Activated CD8-positive, alpha-beta memory T cell treated with anti-CD3 and anti-CD28 coated beads for 36 hours (primary cell): Measurements from ENCODE around the gene SLC35B2. TPM values are rescaled to one million over a fixed set of nuclear protein-coding genes. Genes with fewer than 3 reads are reported as not detected.

Source experiments
- CTCF ChIA-PET: fragments of 350-600 bp; sonication (Branson Sonifier 250); formaldehyde crosslinking; loops from one replicate; lab custom pipeline; 2021; ENCODE audit warnings: antibody characterized with exemption; lab: Charles Lee
- POLR2A ChIA-PET: fragments of 350-600 bp; sonication (Branson Sonifier 250); formaldehyde crosslinking; loops from one replicate; lab custom pipeline; 2021; ENCODE audit warnings: antibody characterized with exemption; lab: Charles Lee
- total RNA-seq, 2 experiments: library from RNA; stranded (reverse); gene quantifications; one replicate each; pipeline ENCODE4 v1.2.3, GENCODE V29; 2021

Gene SLC35B2
- total RNA-seq, 2 experiments from 2014 or later: 32.5 to 32.6 TPM

GRCh38 chr6:44224029-44224964, 33.0 kb downstream of the SLC35B2 start:
- ChIA-PET CTCF (interaction anchor here (0.8 to 5.0 kb wide), 12 partner anchors 10 to 118 kb away, joined by 3 to 21 read pairs (median 5); partner anchors contain the start of genes SLC35B2 and SPATS1), POLR2A (interaction anchor here (0.6 to 4.3 kb wide), 7 partner anchors 12 to 1457 kb away, joined by 3 to 47 read pairs (median 5); partner anchors contain the start of genes HSP90AB1, POLH and XPO5)

GRCh38 chr6:44223319-44224028, 33.9 kb downstream of the SLC35B2 start, which contains the start of gene SLC29A1:
TSS of gene SLC29A1 (plus strand) at chr6:44223595. CDS start at chr6:44227314, 3,719 bp downstream.
- CTCF ChIA-PET: interaction anchor here (1.2 to 5.0 kb wide), 8 partner anchors 11 to 51 kb away, joined by 3 to 21 read pairs (median 6); partner anchors contain the start of gene SLC35B2
- POLR2A ChIA-PET: interaction anchor here (0.6 to 4.3 kb wide), 5 partner anchors 13 to 82 kb away, joined by 3 to 47 read pairs (median 6); partner anchors contain the start of gene HSP90AB1

- POLR2A ChIA-PET: interaction anchor here (0.5 to 4.3 kb wide), 4 partner anchors 17 to 62 kb away, joined by 4 to 47 read pairs (median 6); partner anchors contain the start of gene HSP90AB1
- CTCF ChIA-PET: interaction anchor here (0.5 to 5.0 kb wide), 9 partner anchors 12 to 117 kb away, joined by 3 to 21 read pairs (median 5); partner anchors contain the start of gene SLC35B2
Observed at GRCh38 chr6:44222486-44223318, 34.6 kb downstream of the SLC35B2 start.

- CTCF ChIA-PET: interaction anchor here (0.5 to 5.0 kb wide), 11 partner anchors 12 to 118 kb away, joined by 3 to 21 read pairs (median 4); partner anchors contain the start of genes HSP90AB1 and SLC35B2
- POLR2A ChIA-PET: interaction anchor here (4.3 kb wide), 1 partner anchor 25 kb away, joined by 47 read pairs; the partner anchor contains the start of gene HSP90AB1
Observed at GRCh38 chr6:44221961-44222335, 35.4 kb downstream of the SLC35B2 start.

- ChIA-PET CTCF (interaction anchor here (0.9 to 5.0 kb wide), 10 partner anchors 11 to 100 kb away, joined by 3 to 21 read pairs (median 4); partner anchors contain the start of genes HSP90AB1 and SLC35B2), POLR2A (interaction anchor here (4.3 kb wide), 1 partner anchor 25 kb away, joined by 47 read pairs; the partner anchor contains the start of gene HSP90AB1)
Observed at GRCh38 chr6:44221291-44221960, 35.9 kb downstream of the SLC35B2 start.

- CTCF ChIA-PET: interaction anchor here (0.7 to 2.5 kb wide), 7 partner anchors 14 to 100 kb away, joined by 3 to 7 read pairs (median 4); partner anchors contain the start of genes HSP90AB1 and SLC35B2
- POLR2A ChIA-PET: interaction anchor here (0.6 kb wide), 2 partner anchors 200 to 511 kb away, joined by 3 to 4 read pairs; no protein-coding TSS in a partner anchor
Observed at GRCh38 chr6:44220913-44221290, 36.4 kb downstream of the SLC35B2 start.

- CTCF ChIA-PET: interaction anchor here (0.7 to 1.8 kb wide), 3 partner anchors 27 to 101 kb away, joined by 3 to 4 read pairs (median 3); partner anchors contain the start of gene HSP90AB1
- POLR2A ChIA-PET: interaction anchor here (0.6 kb wide), 2 partner anchors 199 to 511 kb away, joined by 3 to 4 read pairs; no protein-coding TSS in a partner anchor
Observed at GRCh38 chr6:44219815-44220784, 37.2 kb downstream of the SLC35B2 start.

GRCh38 chr6:44219053-44219814, 38.1 kb downstream of the SLC35B2 start:
- ChIA-PET POLR2A (no interaction called here), CTCF (interaction anchor here (0.5 to 0.8 kb wide), 2 partner anchors 24 to 43 kb away, joined by 3 read pairs; no protein-coding TSS in a partner anchor)

GRCh38 chr6:44217332-44218143, 39.8 kb downstream of the SLC35B2 start:
- POLR2A ChIA-PET: no interaction called here
- CTCF ChIA-PET: no interaction called here

GRCh38 chr6:44216677-44217331, 40.5 kb downstream of the SLC35B2 start, which contains the start of gene MYMX:
TSS of gene MYMX (plus strand) at chr6:44216926. CDS start at chr6:44217472, 546 bp downstream.
- POLR2A ChIA-PET: no interaction called here
- CTCF ChIA-PET: interaction anchor here (0.7 kb wide), 1 partner anchor 545 kb away, joined by 4 read pairs; no protein-coding TSS in a partner anchor

GRCh38 chr6:44214307-44214706, 43.0 kb downstream of the SLC35B2 start:
- CTCF ChIA-PET: no interaction called here
- POLR2A ChIA-PET: interaction anchor here (0.6 kb wide), 1 partner anchor 31 kb away, joined by 7 read pairs; no protein-coding TSS in a partner anchor

- ChIA-PET POLR2A (no interaction called here), CTCF (interaction anchor here (0.9 kb wide), 1 partner anchor 39 kb away, joined by 4 read pairs; no protein-coding TSS in a partner anchor)
Observed at GRCh38 chr6:44211284-44211683, 46.0 kb downstream of the SLC35B2 start.

- ChIA-PET CTCF (interaction anchor here (0.8 kb wide), 1 partner anchor 33 kb away, joined by 5 read pairs; no protein-coding TSS in a partner anchor), POLR2A (no interaction called here)
Observed at GRCh38 chr6:44207966-44208365, 49.4 kb downstream of the SLC35B2 start.
